ENCODE results near the gene ACTR1B.

DNA sequence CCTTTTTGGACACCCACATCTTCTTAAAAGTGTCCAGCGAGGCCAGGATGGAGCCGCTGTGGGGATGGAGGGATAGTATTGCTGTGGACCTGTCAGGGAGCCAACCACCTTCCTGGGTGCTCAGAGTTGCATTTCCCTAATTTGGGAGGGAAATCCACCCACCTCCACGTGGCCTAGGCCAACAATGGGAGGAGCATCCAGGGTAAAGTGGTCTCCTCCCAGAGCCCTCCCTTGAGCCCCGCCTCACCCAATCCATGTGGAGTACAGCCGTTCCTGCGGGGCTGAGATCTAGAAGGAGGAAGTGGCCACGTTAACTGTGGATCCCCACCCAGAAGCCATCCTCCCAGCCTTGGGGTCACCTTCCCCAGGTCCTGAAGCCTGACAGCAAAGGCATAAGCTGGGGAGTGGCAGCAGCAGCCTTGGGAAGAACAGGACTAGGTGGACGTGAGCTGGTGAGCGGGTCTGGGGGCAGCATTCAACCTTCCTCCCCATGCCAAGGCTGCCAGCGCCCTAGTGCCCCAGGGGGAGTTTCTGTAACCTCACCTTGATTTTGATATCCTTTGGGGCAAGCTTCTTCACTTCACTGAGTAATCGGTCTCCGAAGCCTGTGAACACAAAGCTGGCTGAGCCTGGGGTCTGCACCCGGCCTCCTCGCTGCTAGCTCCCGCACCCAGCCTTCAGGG, 6.8 kb downstream of the ACTR1B start:
- TF ChIP-seq CTCF (IDR thresholded peaks at IDR 0.05; ENCODE audit: insufficient read depth, low read length) (no peak), POLR2AphosphoS5 (IDR thresholded peaks at IDR 0.05; ENCODE audit: low read depth) (no peak), SPI1 (IDR thresholded peaks at IDR 0.05; ENCODE audit: borderline replicate concordance, low read depth) (no peak), GABPA (IDR thresholded peaks at IDR 0.05; ENCODE audit: low read depth) (no peak)

All from HL-60 (cell line).